ENCODE measurements around the gene LMX1B.
"Not testable (repeated sequence)": the region's sequence is repeated elsewhere in the genome, so short reads cannot be mapped to it uniquely, and the experiment has no call there.

The LMX1B gene

GRCh38 chr9:126635061-126635460, 21.3 kb downstream of the LMX1B start:
- no peak for DNase-seq (ENCODE audit: low read depth)

GRCh38 chr9:126635661-126636439, 22.1 kb downstream of the LMX1B start:
- no peak for DNase-seq (ENCODE audit: low read depth)

- no peak for DNase-seq (ENCODE audit: low read depth)
These were observed 23.5 kb downstream of the LMX1B start for GRCh38 chr9:126636983-126637798.

GRCh38 chr9:126638571-126639132, 24.9 kb downstream of the LMX1B start:
- no peak for DNase-seq (ENCODE audit: low read depth)

DNA sequence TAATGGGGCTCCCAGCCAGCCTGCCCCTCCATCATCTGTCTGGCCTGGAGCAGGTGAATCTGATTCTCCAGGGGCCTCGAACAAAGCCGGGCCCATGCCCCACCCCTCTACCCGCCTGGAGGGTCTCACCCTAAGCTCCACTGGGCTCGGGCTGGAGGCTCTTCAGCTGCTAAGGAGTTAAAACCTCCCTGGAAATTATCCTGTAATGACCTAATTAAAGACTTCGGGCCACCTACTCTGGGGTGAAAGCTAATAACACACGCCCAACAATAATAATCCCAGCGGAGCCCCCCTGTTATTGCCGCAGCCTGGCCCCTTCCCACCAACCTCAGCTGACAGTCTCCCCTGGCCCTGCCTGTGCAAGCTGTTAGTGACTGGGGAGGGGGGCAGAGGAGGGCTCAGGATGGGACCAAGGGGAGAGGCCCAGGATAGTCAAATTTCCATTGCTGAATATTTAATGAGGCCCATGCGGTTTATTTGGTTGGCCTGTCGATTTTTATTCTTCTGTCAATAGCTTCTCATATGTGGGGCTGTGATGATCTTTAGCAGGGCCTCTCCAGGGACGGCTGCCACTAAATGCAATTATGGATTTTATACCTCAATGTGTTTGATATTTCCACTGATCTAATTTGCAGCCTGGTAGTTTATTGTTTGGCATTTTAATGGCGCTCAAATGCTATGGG, 25.7 kb downstream of the LMX1B start:
- no peak for DNase-seq (ENCODE audit: low read depth)

DNA sequence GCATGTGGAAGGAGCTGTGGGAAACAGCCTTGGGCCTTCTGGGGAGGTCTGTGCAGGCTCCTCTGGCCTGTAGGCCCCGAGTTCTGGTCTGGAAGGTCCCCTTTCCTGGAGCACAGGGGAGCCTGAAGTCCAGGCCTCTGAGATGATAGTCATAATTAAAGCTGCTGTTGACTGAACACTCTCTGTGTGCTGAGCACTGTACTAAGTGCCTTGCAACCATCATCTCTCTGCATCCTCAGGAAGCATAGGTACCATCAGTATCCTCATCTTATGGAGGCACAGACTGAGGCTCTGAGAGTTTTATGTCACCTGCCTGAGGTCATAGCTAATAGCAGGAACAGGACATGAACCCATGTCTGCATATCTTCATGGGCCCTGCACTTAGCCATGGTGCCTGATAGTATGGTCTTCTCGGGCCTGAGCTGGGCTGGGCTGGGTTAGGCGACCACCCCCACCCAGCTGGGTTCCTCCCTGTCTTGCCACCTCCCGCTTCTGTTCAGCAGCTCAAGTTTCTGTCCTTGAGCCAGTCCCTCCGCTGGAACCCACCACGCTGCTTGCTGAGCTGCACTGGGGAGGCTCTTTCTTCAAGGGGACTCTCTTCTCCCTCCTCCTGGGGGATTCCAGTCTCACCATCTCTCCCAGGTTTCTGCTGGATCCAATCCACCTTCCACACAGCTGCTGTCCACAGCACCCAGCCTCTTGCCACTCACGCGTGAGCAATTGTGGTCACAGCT, 27.6 kb downstream of the LMX1B start:
- DNase-seq (ENCODE audit: low read depth), result no peak

DNA sequence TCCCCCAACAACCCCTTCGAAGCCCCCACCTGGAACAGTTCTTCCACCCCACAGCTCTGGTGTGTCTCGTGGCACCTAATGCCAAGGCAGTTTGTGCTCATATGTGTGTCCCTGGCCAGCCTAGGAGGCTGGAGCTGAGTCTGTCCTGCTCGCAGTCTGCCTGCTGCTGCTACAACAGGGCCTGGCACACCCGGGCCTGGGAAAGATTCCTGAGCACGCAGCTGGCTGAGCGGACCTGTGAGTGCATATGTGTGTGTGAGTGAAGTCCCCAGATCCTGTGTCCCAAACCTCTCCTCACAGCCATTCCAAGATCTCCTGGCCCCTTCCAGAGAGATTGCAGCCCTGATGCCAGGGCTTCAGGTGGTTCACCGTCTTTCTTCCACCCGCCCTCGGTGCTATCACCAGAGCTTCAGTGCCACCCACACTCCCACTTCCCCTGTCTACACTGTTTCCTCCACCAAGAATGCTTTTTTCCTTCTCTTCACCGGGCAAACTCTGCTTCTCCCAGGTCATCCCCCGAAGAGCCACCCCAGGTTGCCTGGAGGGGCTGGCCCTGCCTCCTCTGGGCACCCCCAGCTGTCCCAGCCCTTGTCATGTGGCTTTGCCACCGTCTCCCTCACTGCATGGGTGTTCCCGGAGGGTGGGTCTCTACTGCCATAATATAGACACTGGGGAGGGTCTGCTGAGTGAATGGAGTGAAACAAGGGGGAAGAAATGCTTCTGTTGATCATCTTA, 28.4 kb downstream of the LMX1B start:
- DNase-seq (ENCODE audit: low read depth), result no peak

DNA sequence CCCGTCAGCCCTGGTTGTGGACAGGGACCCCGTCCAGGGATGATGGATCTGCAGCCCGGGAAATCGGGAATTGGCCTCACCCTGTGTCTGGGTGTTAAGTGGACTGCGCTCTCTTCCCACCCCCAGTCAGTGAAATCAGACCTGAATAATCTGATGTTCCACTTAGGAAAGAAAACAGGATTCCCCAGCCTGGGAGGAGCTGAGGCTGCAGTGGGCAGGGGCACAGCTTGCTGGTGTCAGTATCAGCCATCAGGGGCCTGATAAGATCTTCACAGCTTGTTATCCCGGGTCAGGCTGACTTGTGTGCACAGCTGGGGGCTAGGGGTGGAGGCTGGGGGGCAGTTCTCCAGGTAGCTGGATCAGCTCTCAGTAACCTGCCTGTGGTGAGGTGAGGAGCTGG, 29.1 kb downstream of the LMX1B start:
- DNase-seq (ENCODE audit: low read depth), result no peak

GRCh38 chr9:126643945-126644527, 30.3 kb downstream of the LMX1B start:
- no peak for DNase-seq (ENCODE audit: low read depth)

GRCh38 chr9:126646162-126646561, 32.4 kb downstream of the LMX1B start:
- no peak for DNase-seq (ENCODE audit: low read depth)

GRCh38 chr9:126647585-126648411, 34.1 kb downstream of the LMX1B start:
- no peak for DNase-seq (ENCODE audit: low read depth)

DNA sequence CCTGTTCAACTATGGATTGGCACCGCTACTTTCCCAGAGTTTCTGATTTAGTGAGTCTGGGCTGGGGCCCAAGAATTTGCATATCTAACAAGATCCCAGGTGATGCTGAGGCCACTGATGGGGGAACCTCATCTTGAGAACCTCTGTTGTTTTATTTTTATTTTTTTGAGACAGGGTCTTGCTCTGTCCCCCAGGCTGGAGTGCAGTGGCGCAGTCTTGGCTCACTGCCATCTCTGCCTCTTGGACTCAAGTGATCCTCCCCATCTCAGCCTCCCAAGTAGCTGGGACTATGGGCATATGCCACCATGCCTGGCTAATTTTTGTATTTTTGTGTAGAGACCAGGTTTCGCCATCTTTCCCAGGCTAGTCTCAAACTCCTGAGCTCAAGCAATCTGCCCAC, 35.7 kb downstream of the LMX1B start:
- DNase-seq (ENCODE audit: low read depth), result no peak

DNA sequence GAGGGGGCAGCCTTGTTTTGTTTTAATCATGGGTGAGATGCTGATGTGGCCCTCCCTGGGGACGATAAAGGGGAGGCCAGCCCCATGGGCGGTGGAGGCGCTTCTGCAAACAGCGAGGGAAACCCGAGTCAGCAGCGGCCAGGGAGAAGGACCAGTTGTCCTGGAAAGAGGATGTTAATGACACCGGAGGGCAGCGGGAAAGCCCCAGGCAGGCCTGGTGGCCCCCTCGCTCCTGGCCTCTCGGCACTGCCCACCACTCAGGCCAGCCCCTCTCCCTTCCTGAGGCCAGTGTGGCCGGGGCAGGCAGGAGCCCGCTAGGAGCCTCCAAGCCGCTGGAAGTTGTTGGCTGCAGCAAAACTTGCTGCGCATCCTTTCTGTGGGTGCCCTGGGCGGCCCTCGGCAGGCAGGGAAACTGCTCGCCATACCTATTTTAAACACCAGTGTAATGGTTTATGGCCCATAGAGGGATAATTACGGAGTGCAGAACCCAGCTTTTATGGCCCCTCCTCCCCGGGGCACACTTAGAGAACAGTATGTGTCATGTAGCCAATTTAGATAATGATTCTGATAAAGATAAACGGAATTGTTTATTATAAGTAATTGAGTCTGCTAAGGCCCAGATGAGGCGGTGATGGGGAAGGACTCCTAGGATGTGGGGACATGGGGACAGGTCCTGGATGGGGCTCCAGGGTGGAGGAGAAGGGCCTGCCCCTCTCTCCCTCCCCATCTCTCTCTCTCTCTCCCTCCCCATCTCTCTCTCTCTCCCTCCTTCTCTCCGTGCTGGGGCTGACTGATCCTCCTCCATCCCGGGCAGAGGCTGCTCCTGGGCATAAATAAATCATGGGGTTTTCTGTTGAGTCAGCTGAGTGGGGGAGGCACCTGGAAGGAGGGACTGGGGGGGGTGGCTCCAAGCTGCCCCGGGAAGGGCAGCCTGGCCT, 36.9 kb downstream of the LMX1B start:
- DNase-seq (ENCODE audit: low read depth), result no peak

DNA sequence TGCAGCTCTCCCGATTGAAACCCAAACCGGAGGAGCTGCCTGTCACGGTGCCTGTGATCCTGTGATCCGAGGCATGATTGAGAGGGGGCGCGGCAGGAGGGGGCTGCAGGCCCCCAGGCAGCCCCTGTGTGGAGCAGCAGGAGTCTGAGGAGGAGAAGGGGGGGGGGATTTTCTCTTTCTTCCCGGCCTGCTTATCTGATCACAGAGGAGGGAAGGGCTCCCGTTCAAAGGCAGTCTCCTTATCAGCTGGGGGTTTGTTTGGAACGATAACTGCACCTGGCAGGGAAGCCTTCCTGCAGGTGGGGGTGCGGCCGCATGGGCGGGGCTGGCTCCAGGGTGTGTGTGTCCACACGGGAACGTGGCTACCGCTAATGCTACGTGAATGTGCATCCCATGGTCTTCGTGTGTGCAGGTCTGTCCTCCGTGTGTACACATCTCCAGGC, 38.4 kb downstream of the LMX1B start:
- DNase-seq (ENCODE audit: low read depth), result no peak

DNA sequence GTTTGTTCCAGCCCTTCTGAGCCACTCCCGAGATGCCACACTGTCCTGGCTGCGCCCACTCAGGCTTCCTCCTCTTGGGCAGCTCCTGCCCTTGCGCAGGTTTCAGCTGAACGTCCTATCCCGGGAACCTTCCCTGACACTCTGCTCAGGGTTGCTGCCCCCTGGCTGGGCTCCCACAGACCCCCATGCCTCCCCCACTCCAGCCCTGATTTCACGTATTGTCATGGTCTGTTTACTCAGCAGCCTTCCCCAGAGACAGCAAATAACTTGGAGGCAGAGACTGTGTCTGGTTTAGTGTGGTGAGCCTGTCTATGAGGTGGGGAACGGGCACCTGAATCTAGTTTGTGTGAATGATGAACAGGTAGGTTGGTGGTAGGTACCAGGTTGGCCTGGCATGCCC, 40.4 kb downstream of the LMX1B start:
- no peak for DNase-seq (ENCODE audit: low read depth)

DNA sequence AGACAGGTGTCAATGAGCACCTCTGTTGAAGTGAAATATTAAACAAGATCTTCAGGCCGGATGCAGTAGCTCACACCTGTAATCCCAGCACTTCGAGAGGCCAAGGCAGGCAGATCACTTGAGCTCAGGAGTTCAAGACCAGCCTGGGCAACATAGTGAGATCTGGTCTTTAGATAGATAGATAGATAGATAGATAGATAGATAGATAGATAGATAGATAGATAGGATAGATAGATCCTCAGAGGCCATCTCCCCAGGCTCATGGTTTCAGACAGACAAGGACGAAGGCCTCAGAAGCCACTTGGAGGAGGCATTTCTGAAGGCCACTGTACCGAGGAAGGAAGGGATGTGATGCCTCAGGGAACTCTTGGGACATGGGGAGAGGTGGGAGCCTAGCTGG, 42.5 kb downstream of the LMX1B start:
- not testable (repeated sequence) for DNase-seq (ENCODE audit: low read depth)

DNA sequence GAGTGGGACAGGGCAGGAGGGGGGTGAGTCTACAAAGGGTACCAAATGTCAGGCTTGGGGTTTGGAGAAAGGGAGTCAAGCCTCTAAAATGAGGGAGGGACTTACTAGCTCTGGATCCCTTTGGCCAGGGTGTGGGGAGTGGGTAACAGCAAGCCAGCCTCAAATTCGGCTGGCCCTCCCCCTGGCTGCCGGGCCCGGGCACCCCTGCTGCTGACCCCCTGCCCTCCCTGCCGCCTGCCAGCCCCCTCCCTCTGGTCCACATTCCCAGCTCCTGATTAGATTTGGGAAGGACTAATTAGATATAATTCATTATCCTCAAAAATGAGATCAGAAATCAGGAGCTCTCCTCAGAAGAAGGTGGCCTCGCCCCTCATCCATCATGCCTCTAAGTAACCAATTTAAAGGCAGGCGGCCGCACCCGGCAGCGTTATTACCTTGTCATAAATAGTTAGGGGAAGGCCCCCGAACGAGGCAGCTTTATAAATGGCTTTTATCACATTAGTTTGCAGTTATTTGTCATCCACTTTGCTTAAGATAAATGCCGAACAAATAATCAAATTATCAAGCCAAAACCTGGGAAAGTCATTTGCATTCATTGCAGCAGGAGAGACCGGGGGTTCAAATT, 44.6 kb downstream of the LMX1B start:
- DNase-seq (ENCODE audit: low read depth), result no peak

GRCh38 chr9:126658956-126659555, 45.3 kb downstream of the LMX1B start:
- no peak for DNase-seq (ENCODE audit: low read depth)

Data from T-helper 22 cell (primary cell).